Measurements from ENCODE around the gene RALGPS1.

GRCh38 chr9:127076860-127077643, 162.5 kb downstream of the RALGPS1 start:
- TF ChIP-seq CTCF (IDR thresholded peaks at IDR 0.05) (no peak), EZH2 (IDR thresholded peaks at IDR 0.05; ENCODE audit: borderline replicate concordance, insufficient read depth, low read depth, low read length, poor library complexity, severe bottlenecking) (no peak)

All from B cell (primary cell).